K562 (cell line): ENCODE measurements around the gene CAPN10. TPM values are rescaled to one million over a fixed set of nuclear protein-coding genes. Genes with fewer than 3 reads are reported as not detected.

Experiments used
- ATAC-seq: fragments of 200-7000 bp; cut with Tn5 transposase; 3 replicates; pipeline ENCODE4 v1.9.1; 2020; ENCODE audit warnings: moderate library complexity
- BruUV-seq: library from RNA; stranded (reverse); fragments of 400-500 nt; replicated peaks from 2 replicates; lab custom pipeline; 2021; lab: Mats Ljungman, UMichigan
- CTCF ChIA-PET: fragments of 300-600 bp; formaldehyde crosslinking; extraction: SDS; loops from one replicate; lab custom pipeline; 2021; ENCODE audit warnings: low intra/inter-chr PET ratio; lab: Yijun Ruan, JAX
- POLR2A ChIA-PET: fragments of 300-600, 350-650 bp; sonication (Branson Sonifier 250); formaldehyde crosslinking; extraction: SDS; loops from one replicate; lab custom pipeline; 2021; ENCODE audit warnings: antibody characterized with exemption, inconsistent platforms; lab: Yijun Ruan, JAX
- DNase-seq, 4 experiments: peaks; one replicate each; pipeline versions ENCODE4 v3.0.0 to v3.0.0-alpha.2; 2011 to 2018; ENCODE audit warnings: low spot score in 3 of 4, mixed read lengths in 3 of 4; ENCODE audit errors: extremely low read depth in 1 of 4
- FAIRE-seq: peaks from 2 replicates; lab custom pipeline; 2011; peaks lifted over from hg19 to GRCh38; lab: Jason Lieb, UNC
- H2AFZ ChIP-seq: 2 replicates; pipeline ENCODE4 v1.6.0; 2011; ENCODE audit warnings: low read depth, low read length, control low read depth, inconsistent platforms
- H3K27ac ChIP-seq: fragments of 200-600 bp; 3 replicates; pipeline ENCODE4 v1.8.0; 2011; ENCODE audit warnings: low read depth, mild to moderate bottlenecking, control low read depth, inconsistent platforms, low read length, moderate library complexity, mixed read lengths; ENCODE audit errors: extremely low read depth
- H3K27me3 ChIP-seq, 2 experiments: fragments of 300-600 bp in 1 of 2; 2 replicates in 1 of 2; 3 replicates in 1 of 2; pipeline versions ENCODE4 v1.6.0 to v1.8.0; 2011; ENCODE audit warnings: inconsistent platforms in 2 of 2, low read length in 2 of 2, mild to moderate bottlenecking in 1 of 2, mixed read lengths in 1 of 2, moderate library complexity in 1 of 2; ENCODE audit not compliant: control insufficient read depth in 2 of 2, insufficient read depth in 2 of 2
- H3K36me3 ChIP-seq: fragments of 300-600 bp; 3 replicates; pipeline ENCODE4 v1.8.0; 2011; ENCODE audit warnings: mild to moderate bottlenecking, low read length, inconsistent platforms; ENCODE audit not compliant: control insufficient read depth, insufficient read depth
- H3K4me1 ChIP-seq, 2 experiments: fragments of 200-600 bp in 1 of 2; replicated peaks in 1 of 2; 2 replicates in 1 of 2; 3 replicates in 1 of 2; pipeline versions ENCODE4 v1.5.1 to v1.8.0; 2011; ENCODE audit warnings: inconsistent platforms in 2 of 2, low read length in 2 of 2, mild to moderate bottlenecking in 1 of 2, mixed read lengths in 1 of 2, moderate library complexity in 1 of 2; ENCODE audit not compliant: control insufficient read depth in 2 of 2, insufficient read depth in 2 of 2
- H3K4me2 ChIP-seq: 2 replicates; pipeline ENCODE4 v1.6.1; 2011; ENCODE audit warnings: low read length, control low read depth, inconsistent platforms, mixed read lengths; ENCODE audit not compliant: insufficient read depth
- H3K4me3 ChIP-seq: fragments of 200-600 bp; sonication (generic), shearing (Covaris generic); 2 replicates; pipeline ENCODE4 v1.5.1; 2016; ENCODE audit warnings: control low read depth, inconsistent platforms
- H3K79me2 ChIP-seq: fragments of 200-600 bp; 3 replicates; pipeline ENCODE4 v1.8.0; 2011; ENCODE audit warnings: low read length, inconsistent platforms; ENCODE audit not compliant: control insufficient read depth, insufficient read depth
- H3K9ac ChIP-seq, 2 experiments: 2 replicates each; pipeline versions ENCODE4 v1.6.0 to v1.6.1; 2011; ENCODE audit warnings: low read depth in 2 of 2, low read length in 2 of 2, control low read depth in 1 of 2, inconsistent platforms in 1 of 2, mild to moderate bottlenecking in 1 of 2, mixed read lengths in 1 of 2; ENCODE audit not compliant: insufficient read depth in 1 of 2
- H3K9me1 ChIP-seq: one replicate; pipeline ENCODE4 v1.6.0; 2011; ENCODE audit warnings: inconsistent platforms, mild to moderate bottlenecking, low read length, moderate library complexity; ENCODE audit not compliant: control insufficient read depth, insufficient read depth
- H3K9me3 ChIP-seq: replicated peaks from 2 replicates; pipeline ENCODE4 v1.5.1; 2011; ENCODE audit warnings: low read depth, low read length, inconsistent platforms; ENCODE audit not compliant: control insufficient read depth, insufficient read depth
- H4K20me1 ChIP-seq: replicated peaks from 2 replicates; pipeline ENCODE4 v1.6.1; 2011; ENCODE audit warnings: low read length, inconsistent platforms, mixed read lengths; ENCODE audit not compliant: control insufficient read depth, insufficient read depth
- ARNT ChIP-seq, 2 experiments: fragments of 450-650 bp; IDR thresholded peaks; 2 replicates each; pipeline ENCODE4 v1.6.1; 2016; ENCODE audit warnings: mild to moderate bottlenecking in 1 of 2
- BCOR ChIP-seq: fragments of 450-650 bp; IDR thresholded peaks from 2 replicates; pipeline ENCODE4 v1.6.1; 2016
- CXXC5 ChIP-seq: fragments of 250-450 bp; sonication (Bioruptor Pico); IDR thresholded peaks from 2 replicates; pipeline ENCODE4 v1.8.0; 2022; ENCODE audit warnings: inconsistent platforms, mild to moderate bottlenecking, moderate library complexity
- FOXJ3 ChIP-seq: sonication (generic); formaldehyde crosslinking; IDR thresholded peaks from 2 replicates; pipeline ENCODE4 v1.4.0; 2020; ENCODE audit warnings: mild to moderate bottlenecking, missing genetic modification reagents
- HDAC2 ChIP-seq: fragments of 450-650 bp; IDR thresholded peaks from 2 replicates; pipeline ENCODE4 v1.6.1; 2016; ENCODE audit warnings: mild to moderate bottlenecking
- KAT2B ChIP-seq: IDR thresholded peaks from one replicate; pipeline ENCODE4 v1.6.1; 2012; ENCODE audit warnings: low read depth, mild to moderate bottlenecking, control low read depth, inconsistent platforms, low read length, moderate library complexity
- MEF2A ChIP-seq: IDR thresholded peaks from 2 replicates; pipeline ENCODE4 v1.6.1; 2011; ENCODE audit warnings: low read depth, mild to moderate bottlenecking, low read length, moderate library complexity; ENCODE audit not compliant: control insufficient read depth
- RBM14 ChIP-seq: fragments of 200-400 bp; formaldehyde crosslinking; IDR thresholded peaks from 2 replicates; pipeline ENCODE4 v1.6.1; 2018; ENCODE audit warnings: low read depth, mild to moderate bottlenecking, low read length, moderate library complexity, borderline replicate concordance; ENCODE audit not compliant: insufficient read depth
- ZEB2 ChIP-seq: fragments of 450-650 bp; IDR thresholded peaks from 2 replicates; pipeline ENCODE4 v1.6.1; 2016
- ZNF408 ChIP-seq: fragments of 250-450 bp; sonication (Bioruptor Pico); IDR thresholded peaks from 2 replicates; pipeline ENCODE4 v1.4.0; 2020; ENCODE audit warnings: low read depth, mild to moderate bottlenecking, moderate library complexity
- ZNF561 ChIP-seq: fragments of 450-650 bp; formaldehyde crosslinking; conservative IDR thresholded peaks from 2 replicates; pipeline ENCODE4 v1.4.0; 2020; ENCODE audit warnings: mild to moderate bottlenecking, moderate library complexity
- WGBS: fragments of 100-300 bp; shearing (Covaris generic); methylation state at CpG from one replicate; pipeline ENCODE4 v1.1.6; 2016; ENCODE audit warnings: low coverage, mixed read lengths; ENCODE audit not compliant: insufficient coverage; ENCODE audit errors: missing lambda C conversion rate; 5-methylcytosine and 5-hydroxymethylcytosine counted together
- in situ Hi-C: fragments of 300-500 bp; cut with MboI; formaldehyde crosslinking; loops from 4 replicates; pipeline ENCODE4 v1.15.0; 2018; ENCODE audit warnings: inconsistent platforms, mixed read lengths
- intact Hi-C: fragments of 100-400 bp; cut with micrococcal nuclease; formaldehyde crosslinking; loops from 2 replicates; pipeline ENCODE4 v1.14.2; 2022
- polyA plus RNA-seq, 8 experiments: library from polyadenylated mRNA; depleted of rRNA in 4 of 8; stranded (reverse) in 5 of 8; unstranded in 3 of 8; fragments of >200 nt; fragmentation: Nextera tagmentation in 2 of 8; fragmentation: Illumina TruSeq in 1 of 8; extraction: Ambion mirVana in 2 of 8; extraction: Trizol in 1 of 8; gene quantifications; 2 replicates each; pipeline versions ENCODE4 v1.2.1 to v1.2.3, GENCODE V29; 2011 to 2014; ENCODE audit warnings: inconsistent platforms in 1 of 8, missing spikeins in 1 of 8
- total RNA-seq, 7 experiments: library from RNA; depleted of rRNA in 6 of 7; stranded (reverse); fragments of >200 nt in 6 of 7; fragmentation: Illumina TruSeq in 2 of 7; extraction: Trizol in 2 of 7; gene quantifications; 2 replicates each; pipeline versions ENCODE4 v1.2.1 to v1.2.3, GENCODE V29; 2011 to 2021; ENCODE audit warnings: low replicate concordance in 1 of 7
- TF ChIP-seq, protein P1 (sequence below): fragments of 450-650 bp; IDR thresholded peaks from one replicate; pipeline ENCODE4 v1.6.1; 2018; ENCODE audit warnings: mild to moderate bottlenecking, moderate library complexity; ENCODE audit not compliant: partially characterized antibody
- TF ChIP-seq, protein P2 (sequence below): fragments of 250-450 bp; sonication (Bioruptor Pico); IDR thresholded peaks from 2 replicates; pipeline ENCODE4 v1.4.0; 2020
- TF ChIP-seq, protein P3 (sequence below), 2 experiments: fragments of 150-350 bp in 1 of 2; IDR thresholded peaks; 2 replicates each; pipeline ENCODE4 v1.6.1; 2012 to 2016; ENCODE audit warnings: low read depth in 2 of 2, low read length in 2 of 2, mild to moderate bottlenecking in 1 of 2, moderate library complexity in 1 of 2
- TF ChIP-seq, protein P4 (sequence below): fragments of 450-650 bp; IDR thresholded peaks from 2 replicates; pipeline ENCODE4 v1.7.0; 2016; ENCODE audit warnings: borderline replicate concordance

The CAPN10 gene
- total and polyA plus RNA-seq, 9 of the 15 experiments (the other 6 are each of a cell fraction or from before 2014, with no cell fraction given) = 0.08 to 26.1 (median 8.4) TPM

DNA sequence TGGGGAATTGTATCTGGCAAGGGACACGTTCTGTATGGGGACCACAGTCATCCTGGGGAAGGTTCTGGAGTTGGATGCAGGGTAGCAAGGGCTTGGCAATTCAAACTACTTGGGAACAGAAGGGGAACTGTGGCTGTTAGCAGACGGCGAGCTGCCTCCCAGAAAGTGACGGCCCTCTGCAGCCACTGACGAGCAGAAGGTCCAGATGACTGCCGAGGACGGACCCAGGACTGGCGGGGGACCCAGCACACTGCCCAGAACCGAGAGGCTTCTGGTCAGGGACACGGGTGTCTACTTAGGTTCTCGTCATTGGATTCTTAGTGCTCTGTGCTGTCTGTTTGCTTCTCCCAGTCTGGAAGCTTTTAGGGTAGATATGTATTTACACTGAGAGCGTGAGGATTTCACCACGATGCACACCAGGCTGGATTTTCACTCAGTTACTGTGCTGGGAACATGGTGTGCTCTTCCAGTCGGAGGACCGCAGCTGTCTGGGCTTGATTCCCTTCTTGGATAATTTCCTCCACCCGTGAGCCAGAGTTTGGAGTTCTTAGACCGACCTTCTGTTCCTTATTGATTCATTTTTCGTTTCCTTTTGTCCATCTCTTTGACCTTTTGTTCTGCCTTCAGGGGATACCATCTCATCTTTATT, 52.1 kb downstream of the CAPN10 start:
- Histone ChIP-seq H3K79me2 (no peaks in the 10 kb centered on the region), H3K4me3 (no peak overlapping the region), H3K36me3 (no peaks in the 10 kb centered on the region), H2AFZ (no peak overlapping the region), H3K27ac (no peak overlapping the region), H3K4me2 (no peak overlapping the region), H3K27me3 (peaks cover 3 to 28% of the 10 kb centered on the region in 2 experiments; a peak in 3 of 5 replicates), H3K4me1 (no peaks in the 10 kb centered on the region), H3K9me1 (no peaks in the 10 kb centered on the region), H4K20me1 (no peaks in the 10 kb centered on the region), H3K9ac (no peak overlapping the region; a peak in 1 of 4 replicates), H3K9me3 (0 out of 2 replicates have a peak, but pooled peaks cover 1% of the 10 kb centered on the region)
- ATAC-seq (no peak), FAIRE-seq (no peak), DNase-seq (no peak)
- ChIA-PET POLR2A (interaction anchor here (0.7 kb wide), 1 partner anchor 10 kb away, joined by 3 read pairs; no protein-coding TSS in a partner anchor), CTCF (no interaction called here)
- BruUV-seq = no TSS peak
- WGBS = 3% methylated on average over 16 of the region's 18 CpGs
- in situ Hi-C loops (no loop called here), intact Hi-C loops (no loop called here)
- TF ChIP-seq RBM14 (no peak), ZNF561 (no peak), HDAC2 (no peak), KAT2B (no peak), FOXJ3 (CRISPR knock-in tag) (no peak), BCOR (no peak), ARNT (IDR thresholded peaks at IDR 0.05) (no peak), ZEB2 (no peak), MEF2A (no peak), ZNF408 (CRISPR knock-in tag) (no peak), CXXC5 (no peak)
- TF ChIP-seq, protein P1, sequence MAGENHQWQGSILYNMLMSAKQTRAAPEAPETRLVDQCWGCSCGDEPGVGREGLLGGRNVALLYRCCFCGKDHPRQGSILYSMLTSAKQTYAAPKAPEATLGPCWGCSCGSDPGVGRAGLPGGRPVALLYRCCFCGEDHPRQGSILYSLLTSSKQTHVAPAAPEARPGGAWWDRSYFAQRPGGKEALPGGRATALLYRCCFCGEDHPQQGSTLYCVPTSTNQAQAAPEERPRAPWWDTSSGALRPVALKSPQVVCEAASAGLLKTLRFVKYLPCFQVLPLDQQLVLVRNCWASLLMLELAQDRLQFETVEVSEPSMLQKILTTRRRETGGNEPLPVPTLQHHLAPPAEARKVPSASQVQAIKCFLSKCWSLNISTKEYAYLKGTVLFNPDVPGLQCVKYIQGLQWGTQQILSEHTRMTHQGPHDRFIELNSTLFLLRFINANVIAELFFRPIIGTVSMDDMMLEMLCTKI = no peak
- TF ChIP-seq, protein P2, sequence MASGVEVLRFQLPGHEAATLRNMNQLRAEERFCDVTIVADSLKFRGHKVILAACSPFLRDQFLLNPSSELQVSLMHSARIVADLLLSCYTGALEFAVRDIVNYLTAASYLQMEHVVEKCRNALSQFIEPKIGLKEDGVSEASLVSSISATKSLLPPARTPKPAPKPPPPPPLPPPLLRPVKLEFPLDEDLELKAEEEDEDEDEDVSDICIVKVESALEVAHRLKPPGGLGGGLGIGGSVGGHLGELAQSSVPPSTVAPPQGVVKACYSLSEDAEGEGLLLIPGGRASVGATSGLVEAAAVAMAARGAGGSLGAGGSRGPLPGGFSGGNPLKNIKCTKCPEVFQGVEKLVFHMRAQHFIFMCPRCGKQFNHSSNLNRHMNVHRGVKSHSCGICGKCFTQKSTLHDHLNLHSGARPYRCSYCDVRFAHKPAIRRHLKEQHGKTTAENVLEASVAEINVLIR (CRISPR knock-in tag) = no peak
- TF ChIP-seq, protein P3, sequence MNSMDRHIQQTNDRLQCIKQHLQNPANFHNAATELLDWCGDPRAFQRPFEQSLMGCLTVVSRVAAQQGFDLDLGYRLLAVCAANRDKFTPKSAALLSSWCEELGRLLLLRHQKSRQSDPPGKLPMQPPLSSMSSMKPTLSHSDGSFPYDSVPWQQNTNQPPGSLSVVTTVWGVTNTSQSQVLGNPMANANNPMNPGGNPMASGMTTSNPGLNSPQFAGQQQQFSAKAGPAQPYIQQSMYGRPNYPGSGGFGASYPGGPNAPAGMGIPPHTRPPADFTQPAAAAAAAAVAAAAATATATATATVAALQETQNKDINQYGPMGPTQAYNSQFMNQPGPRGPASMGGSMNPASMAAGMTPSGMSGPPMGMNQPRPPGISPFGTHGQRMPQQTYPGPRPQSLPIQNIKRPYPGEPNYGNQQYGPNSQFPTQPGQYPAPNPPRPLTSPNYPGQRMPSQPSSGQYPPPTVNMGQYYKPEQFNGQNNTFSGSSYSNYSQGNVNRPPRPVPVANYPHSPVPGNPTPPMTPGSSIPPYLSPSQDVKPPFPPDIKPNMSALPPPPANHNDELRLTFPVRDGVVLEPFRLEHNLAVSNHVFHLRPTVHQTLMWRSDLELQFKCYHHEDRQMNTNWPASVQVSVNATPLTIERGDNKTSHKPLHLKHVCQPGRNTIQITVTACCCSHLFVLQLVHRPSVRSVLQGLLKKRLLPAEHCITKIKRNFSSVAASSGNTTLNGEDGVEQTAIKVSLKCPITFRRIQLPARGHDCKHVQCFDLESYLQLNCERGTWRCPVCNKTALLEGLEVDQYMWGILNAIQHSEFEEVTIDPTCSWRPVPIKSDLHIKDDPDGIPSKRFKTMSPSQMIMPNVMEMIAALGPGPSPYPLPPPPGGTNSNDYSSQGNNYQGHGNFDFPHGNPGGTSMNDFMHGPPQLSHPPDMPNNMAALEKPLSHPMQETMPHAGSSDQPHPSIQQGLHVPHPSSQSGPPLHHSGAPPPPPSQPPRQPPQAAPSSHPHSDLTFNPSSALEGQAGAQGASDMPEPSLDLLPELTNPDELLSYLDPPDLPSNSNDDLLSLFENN (IDR thresholded peaks at IDR 0.05; ENCODE audit: low read depth in 2 of 2, low read length in 2 of 2) = no peak
- TF ChIP-seq, protein P4, sequence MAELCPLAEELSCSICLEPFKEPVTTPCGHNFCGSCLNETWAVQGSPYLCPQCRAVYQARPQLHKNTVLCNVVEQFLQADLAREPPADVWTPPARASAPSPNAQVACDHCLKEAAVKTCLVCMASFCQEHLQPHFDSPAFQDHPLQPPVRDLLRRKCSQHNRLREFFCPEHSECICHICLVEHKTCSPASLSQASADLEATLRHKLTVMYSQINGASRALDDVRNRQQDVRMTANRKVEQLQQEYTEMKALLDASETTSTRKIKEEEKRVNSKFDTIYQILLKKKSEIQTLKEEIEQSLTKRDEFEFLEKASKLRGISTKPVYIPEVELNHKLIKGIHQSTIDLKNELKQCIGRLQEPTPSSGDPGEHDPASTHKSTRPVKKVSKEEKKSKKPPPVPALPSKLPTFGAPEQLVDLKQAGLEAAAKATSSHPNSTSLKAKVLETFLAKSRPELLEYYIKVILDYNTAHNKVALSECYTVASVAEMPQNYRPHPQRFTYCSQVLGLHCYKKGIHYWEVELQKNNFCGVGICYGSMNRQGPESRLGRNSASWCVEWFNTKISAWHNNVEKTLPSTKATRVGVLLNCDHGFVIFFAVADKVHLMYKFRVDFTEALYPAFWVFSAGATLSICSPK = no peak
